Inflammatory macrophage (primary cell): Measurements from ENCODE around the gene ADGRD1.

ENCODE experiments used
- DNase-seq, 2 donors: peaks; one replicate each; pipeline ENCODE4 v3.0.0-alpha.2; 2020 to 2022

The ADGRD1 gene

DNA sequence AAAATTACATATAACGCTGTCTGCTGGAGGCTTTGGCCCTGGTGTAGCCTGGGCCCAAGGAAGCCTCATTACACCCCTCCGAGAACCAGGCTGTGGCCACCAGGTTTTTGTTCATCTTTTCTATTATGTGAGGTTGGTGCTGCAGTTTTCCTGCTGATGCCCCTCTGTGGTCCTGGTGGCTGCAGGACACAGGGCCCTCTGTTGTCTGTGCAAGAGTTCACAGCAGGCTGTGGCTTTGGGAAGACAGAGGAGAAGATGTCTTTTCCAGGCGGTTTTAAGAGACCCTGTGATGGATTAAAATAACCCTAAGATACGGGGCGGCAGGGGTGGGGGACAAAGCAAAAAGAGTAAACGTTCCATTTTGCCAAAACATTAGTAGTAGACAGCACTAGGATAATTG, 121.5 kb downstream of the ADGRD1 start:
- DNase-seq = no peak

DNA sequence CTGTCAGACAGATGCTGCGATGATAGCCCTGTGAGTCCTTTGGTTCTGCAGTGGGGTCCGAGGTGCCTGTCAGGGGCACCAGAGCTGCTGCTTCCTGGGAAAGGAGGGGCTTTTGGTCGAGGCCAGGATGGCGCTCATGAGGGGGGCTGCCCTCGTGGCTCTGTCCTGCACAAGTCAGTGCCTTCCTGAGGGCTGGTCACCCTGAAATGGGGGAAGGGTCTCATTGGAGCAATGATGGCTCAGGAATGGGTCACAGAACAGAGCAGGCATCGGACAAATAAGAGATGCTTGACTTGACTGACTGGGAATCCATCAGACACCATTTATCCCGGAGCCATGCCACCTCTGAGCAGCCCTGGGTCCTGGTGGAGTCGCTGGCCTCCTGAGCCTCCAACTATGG, 121.9 kb downstream of the ADGRD1 start:
- DNase-seq = no peak

- no peak for DNase-seq
These were observed 122.6 kb downstream of the ADGRD1 start for GRCh38 chr12:131076296-131076695.

DNA sequence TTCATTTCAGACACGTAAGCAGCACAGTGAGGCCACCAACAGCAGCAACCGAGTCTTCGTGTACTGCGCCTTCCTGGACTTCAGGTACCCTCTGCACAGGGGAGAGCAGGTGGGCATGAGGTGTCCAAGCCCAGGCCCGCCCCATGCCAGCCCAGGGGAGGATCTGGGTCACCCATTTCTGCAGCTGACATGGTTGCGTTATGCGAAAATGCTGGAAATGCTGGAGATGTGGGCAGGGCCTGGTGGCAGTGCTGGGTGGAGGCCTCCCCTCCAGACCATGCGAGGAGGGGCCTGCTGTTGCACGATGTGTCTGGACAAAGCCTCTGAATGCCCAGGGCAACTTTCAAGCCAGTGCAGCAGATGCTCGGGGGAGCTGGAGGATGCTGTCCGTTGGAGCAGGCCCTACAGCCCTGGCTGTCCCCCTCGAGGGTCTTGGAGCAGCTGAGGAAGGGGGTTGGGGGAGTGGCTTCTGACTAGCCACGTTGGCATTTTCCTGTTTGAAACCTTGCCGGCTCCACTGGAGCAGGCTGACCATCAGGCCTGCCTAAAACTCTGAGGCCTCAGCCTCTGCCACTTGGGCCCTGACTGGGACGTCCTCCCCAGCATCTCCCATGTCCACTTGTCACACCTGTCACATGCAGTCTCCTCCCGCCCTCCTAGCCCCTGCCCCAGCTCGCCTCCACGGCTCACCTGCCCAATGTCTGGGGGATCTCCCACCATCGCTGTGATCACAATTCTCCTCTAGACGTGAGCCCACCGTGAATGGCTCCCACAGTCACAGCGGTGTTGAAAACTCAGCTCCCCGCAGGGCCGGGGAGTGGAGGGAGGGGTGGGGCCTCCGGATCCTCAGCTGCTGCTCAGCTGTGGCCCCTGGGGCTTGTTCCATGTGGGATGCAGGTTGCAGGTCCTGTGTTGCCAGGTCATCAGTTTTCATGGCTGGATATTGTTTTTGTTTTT, 123.4 kb downstream of the ADGRD1 start:
- DNase-seq = no peak

DNA sequence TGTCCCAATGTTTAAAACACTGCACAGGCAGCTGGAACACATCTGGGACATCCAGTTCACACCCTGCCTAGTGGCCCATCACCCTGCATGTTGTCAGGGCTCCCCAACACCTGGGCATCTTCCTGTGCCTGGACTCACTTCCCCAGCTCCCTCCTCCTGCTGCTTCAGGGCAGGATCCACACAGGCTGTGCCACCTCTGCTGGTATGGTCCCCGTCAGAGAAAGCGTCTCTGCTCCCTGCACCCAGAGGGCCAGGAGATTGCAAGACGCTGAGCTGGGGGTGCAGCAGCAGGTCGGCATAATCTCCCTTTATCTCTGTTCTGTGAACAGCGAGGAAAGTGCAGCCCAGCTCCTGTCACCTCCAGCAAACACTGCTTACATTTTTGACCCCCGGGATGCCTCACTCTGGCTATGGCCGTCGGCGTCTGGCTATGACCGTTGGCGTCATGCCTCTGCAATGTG, 124.3 kb downstream of the ADGRD1 start:
- DNase-seq = no peak

GRCh38 chr12:131082290-131083194, 128.8 kb downstream of the ADGRD1 start:
- no peak for DNase-seq

- DNase-seq = no peak
These were observed 130.8 kb downstream of the ADGRD1 start for GRCh38 chr12:131084341-131085011.

DNA sequence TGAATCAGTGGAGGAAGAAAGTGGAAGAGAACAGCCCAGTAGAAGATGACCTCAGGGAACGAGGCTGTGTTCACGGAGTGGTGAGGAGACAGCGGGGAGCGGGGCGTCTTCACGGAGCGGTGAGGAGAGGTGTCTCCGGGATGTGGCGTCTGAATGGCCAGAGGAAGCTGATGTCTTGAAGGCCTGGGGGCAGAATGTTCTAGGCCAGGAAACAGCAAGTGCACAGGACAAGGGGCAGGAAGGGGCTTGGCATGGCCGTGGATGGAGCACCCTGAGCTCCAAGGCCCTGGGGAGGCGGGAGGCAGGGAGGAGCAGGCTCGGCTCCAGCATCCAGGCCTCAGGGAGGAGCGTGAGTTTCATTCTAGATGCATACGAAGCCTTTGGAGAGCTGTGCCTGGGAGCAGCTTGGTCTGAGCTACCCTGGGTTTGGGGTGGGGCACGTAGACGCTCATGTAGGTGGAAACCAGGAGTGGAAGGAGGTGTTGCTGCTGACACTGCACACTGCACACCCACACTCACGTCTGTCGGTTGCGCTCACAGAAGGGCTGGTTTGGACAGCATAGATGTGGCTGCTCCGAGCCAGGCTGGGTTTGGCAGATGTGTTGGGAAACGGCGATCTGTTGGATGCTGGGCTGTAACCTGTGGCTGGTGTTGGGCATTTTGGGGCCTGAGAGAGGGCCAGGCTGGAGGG, 131.6 kb downstream of the ADGRD1 start:
- no peak for DNase-seq

GRCh38 chr12:131085816-131086591, 132.3 kb downstream of the ADGRD1 start:
- no peak for DNase-seq

DNA sequence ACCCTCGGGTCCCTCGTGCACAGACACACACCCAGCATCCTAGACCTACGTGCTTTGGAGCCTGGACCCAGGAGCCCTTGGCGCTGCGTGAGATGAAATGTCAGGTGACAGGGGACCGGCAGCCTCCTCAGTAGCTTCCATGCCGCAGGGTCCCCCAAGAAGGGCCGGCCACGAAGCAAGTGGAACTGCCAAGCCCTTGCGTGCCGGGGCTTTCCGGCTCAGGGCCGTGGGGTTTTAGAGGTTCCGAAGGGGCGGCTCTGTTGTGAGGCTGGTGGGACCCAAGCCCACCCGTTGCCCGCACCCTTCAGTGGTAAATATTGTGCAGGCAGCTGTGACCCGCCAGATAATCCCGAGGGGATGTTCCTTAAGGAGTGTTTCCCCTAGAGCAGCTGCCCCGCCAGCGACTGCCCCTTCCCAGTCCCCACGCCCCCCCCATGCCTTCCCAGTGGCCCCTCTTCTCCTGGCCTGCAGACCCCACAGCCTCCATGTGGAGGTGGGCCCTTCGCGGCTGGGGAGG, 133.7 kb downstream of the ADGRD1 start:
- no peak for DNase-seq

DNA sequence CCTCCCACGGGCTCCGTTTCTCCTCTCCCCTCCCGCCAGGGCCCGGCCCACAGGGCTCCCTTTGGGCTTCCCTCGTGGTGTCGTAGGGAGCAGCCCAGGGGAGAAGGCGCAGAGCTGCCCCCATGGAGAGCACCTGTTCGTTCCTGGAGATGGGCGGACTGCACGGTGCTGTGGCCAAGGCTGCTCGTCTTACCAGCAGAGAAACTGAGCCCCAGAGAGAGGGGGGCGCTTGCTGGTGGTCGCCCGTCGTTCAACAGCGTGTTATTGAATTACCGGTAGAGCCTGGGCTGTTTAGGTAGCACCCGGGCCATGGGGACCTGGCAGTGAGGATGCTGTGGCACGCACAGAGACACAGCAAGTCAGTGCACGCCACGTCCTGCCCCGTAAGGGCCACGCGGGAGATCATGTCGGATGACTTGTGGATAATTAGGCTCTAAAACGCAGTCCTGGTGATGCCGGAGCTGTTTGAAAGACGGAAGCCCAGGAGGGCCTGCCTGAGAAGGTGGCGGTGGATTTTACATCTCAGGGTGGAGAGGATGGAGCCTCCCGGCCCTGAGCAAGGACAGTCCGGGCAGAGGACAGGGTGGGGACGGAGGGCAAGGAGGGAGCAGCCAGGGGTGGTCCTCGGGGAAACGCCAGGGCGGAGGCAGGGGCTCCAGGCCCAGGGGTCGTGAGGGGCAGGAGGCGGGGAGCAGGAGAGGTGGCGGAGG, 134.4 kb downstream of the ADGRD1 start:
- DNase-seq = no peak

DNA sequence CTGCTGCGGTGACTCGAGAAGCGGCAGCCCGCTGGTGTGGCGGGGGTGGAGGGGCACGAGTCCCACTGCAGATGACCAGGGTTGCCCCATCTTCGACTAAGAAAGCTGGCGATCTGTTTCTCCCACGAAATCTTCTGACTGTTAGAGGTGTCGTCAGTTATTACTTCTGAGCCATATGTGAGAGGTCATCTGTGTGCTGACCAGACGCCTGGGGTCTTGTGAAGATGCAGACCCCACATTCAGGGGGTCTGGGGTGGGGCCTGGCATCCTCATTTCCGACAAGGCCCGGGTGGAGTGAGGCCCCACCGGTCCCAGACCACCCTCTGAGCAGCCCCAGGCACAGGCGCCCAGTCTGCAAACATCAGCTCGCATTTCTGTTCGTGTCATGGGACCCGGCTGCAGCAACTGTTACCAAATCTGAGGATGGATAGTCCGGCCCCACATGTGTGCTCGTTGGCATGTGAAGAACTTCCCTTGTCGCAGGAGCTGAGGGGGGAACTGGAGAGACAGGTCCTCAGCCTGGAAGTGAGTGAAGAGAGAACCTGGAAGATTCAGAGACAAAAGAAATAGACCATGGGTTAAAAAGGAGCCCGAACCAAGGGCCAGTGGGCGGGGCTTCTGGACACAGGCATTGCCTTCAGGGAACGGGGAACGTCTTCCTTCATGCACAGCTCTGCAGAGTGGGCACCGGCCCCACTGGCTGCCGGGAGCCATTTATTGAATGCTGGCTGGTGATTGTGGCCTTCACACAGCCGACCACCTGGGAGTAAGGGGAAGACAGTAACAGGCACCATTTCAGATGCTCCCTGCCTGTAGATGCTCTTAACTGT, 135.2 kb downstream of the ADGRD1 start:
- no peak for DNase-seq

- DNase-seq = no peak
These were observed 136.0 kb downstream of the ADGRD1 start for GRCh38 chr12:131089531-131090273.

DNA sequence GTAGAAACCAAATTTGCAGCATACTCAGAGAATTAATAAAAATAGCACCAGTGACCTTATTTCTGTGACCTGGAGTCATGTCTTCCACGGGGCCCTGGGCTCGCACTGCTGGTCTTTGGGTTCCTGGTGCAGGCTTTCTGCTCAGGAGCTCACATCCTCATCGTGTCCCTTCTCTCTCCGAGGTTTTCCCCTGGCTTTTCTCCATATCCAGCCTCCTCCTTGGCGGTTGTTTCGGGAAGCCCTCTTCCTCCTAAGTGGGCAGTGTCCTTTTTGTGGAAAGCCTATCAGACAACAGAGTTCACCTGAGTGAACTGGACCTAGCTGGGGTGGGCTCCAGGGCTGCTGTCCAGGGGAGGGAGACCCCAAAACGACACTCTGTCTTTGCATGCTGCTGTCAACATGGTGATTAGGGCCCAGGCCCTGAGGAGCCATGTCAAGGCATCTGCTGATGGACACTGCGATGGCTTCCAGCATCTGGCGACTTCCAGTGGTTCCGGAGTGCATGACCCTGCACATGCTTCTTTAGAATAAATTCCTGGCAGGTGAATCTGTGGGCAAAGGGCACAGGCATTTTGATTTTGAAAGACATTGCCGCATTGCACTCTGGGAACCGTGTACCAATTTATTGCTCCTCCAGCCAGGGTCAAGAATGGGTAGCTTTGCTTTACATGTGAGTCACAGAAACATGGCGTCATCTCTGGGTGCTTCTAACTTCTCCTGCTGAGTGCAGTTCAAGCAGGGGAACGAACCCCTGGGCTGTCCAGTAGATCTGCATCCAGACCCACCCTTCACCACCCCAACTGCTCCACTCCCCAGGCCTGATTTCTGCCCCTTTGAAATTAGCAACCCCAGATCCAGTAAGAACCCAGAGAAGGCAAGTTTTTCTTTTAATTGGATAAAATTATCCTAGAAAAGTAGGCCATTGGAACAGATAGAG, 136.8 kb downstream of the ADGRD1 start:
- DNase-seq = peak in 1 of 2 donors; percentile 17

DNA sequence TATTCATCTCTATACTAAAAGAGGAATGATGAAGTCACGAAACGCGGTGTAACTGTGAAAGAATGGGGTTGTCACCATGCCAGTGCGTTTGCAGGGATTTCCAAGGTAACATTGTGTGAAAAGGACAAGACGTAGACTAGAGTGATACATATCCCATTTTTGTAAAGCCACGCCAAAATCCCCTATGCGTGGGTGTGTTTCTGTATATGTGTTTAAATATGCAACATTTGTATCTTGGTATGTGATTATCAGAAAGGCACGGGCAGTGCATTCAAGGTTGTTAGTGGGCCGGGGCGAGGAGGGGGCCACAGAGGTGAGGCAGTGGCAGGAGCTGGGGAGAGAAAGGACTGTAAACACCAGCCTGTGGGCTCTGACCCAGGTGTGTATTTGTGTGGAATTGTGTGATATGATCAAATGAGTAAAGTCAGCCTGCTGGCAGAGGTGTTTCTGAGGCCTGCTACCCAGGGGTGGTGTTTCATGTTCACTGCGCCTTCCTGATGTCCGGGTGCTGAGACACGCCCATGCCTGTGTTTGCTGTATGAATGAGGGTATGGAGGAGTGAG, 137.8 kb downstream of the ADGRD1 start:
- peak in 1 of 2 donors; percentile 20 for DNase-seq

- no peak for DNase-seq
These were observed 138.4 kb downstream of the ADGRD1 start for GRCh38 chr12:131091976-131092691.
